C4-2B (cell line): Measurements from ENCODE around the gene MYLK4.

Experiments
- ZFX ChIP-seq: fragments of 450-650 bp; IDR thresholded peaks from 2 replicates; pipeline ENCODE4 v1.6.1; 2017
- TF ChIP-seq, protein P1 (sequence below): fragments of 450-650 bp; conservative IDR thresholded peaks from 2 replicates; pipeline ENCODE4 v1.5.1; 2017; ENCODE audit warnings: mild to moderate bottlenecking

DNA sequence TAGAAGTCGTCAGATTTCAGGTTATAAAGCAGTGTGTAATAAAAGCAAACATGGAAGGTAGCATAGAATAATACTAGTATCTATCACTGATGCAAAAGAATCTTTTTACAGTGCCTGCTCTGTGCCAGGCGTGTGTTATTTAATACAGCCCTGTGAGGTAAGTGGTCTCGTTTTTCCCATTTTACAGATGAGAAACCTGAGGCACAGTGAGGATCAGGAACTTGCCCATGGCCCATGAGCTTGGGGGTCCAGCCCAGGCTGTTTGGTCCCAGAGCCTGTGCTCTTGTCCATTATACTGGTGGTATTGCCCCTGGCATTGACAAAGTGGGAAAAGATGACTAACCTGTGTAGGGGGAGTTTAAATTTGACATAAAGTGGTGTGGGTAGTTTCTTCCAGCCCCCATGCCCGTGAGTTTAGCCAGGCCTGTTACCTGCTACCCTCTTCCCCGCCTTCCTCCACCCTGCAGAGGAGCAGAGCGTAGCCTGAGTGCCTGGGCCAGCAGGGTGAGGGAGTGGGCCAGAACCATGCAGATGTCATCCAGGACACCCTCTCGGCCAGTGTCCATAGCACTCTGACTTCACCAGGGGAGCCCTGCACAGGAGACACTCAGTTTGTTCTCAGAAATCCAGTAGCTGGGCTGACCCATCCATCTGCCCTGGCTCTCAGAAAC, 31.1 kb upstream of the MYLK4 start:
- TF ChIP-seq, protein P1, sequence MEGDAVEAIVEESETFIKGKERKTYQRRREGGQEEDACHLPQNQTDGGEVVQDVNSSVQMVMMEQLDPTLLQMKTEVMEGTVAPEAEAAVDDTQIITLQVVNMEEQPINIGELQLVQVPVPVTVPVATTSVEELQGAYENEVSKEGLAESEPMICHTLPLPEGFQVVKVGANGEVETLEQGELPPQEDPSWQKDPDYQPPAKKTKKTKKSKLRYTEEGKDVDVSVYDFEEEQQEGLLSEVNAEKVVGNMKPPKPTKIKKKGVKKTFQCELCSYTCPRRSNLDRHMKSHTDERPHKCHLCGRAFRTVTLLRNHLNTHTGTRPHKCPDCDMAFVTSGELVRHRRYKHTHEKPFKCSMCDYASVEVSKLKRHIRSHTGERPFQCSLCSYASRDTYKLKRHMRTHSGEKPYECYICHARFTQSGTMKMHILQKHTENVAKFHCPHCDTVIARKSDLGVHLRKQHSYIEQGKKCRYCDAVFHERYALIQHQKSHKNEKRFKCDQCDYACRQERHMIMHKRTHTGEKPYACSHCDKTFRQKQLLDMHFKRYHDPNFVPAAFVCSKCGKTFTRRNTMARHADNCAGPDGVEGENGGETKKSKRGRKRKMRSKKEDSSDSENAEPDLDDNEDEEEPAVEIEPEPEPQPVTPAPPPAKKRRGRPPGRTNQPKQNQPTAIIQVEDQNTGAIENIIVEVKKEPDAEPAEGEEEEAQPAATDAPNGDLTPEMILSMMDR: no peak
- TF ChIP-seq ZFX: no peak
